Measurements from ENCODE around the gene SLC16A14. TPM values are rescaled to one million over a fixed set of nuclear protein-coding genes. Genes with fewer than 3 reads are reported as not detected.

SLC16A14 gene
- total RNA-seq, 1 experiment from 2014 or later: not detected

DNA sequence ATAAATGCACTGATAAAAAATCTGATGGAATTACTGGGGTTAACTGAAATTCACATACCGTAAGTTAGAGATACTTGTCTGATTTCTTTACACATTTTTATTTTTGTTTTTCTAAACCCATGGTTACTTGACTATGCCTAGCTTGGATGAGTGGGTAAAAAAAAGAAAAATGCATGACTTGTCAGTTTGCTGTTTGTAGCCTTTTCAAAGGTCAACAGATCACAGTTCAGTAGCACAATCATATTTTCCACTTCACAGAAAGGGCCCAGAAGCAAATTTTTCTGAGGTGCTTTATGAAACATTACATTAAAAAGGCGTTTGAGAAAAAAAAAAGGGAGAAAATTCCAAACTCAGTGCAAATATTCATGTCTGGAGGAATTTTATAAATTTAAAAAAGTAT is 16.4 kb downstream of the SLC16A14 start:
- Mint-ChIP-seq H3K4me3 (ENCODE audit: unreplicated experiment) (no peak overlapping the region), H3K4me1 (ENCODE audit: low read depth, unreplicated experiment) (no peaks in the 10 kb centered on the region), H3K36me3 (ENCODE audit: insufficient read depth, unreplicated experiment) (no peaks in the 10 kb centered on the region), H3K27ac (ENCODE audit: unreplicated experiment) (no peak overlapping the region), H3K27me3 (ENCODE audit: insufficient read depth, unreplicated experiment) (no peaks in the 10 kb centered on the region), H3K9me3 (ENCODE audit: unreplicated experiment) (no peaks in the 10 kb centered on the region)
- no peaks in the 10 kb centered on the region for H3K36me3 ChIP-seq (ENCODE audit: control insufficient read depth, insufficient read depth, low read length)
- ChIA-PET POLR2A (no interaction called here), CTCF (no interaction called here)
- no TSS peak for BruUV-seq (replicated peaks)
- H3K4me1 ChIP-seq: no peaks in the 10 kb centered on the region
- TF ChIP-seq, protein P1, sequence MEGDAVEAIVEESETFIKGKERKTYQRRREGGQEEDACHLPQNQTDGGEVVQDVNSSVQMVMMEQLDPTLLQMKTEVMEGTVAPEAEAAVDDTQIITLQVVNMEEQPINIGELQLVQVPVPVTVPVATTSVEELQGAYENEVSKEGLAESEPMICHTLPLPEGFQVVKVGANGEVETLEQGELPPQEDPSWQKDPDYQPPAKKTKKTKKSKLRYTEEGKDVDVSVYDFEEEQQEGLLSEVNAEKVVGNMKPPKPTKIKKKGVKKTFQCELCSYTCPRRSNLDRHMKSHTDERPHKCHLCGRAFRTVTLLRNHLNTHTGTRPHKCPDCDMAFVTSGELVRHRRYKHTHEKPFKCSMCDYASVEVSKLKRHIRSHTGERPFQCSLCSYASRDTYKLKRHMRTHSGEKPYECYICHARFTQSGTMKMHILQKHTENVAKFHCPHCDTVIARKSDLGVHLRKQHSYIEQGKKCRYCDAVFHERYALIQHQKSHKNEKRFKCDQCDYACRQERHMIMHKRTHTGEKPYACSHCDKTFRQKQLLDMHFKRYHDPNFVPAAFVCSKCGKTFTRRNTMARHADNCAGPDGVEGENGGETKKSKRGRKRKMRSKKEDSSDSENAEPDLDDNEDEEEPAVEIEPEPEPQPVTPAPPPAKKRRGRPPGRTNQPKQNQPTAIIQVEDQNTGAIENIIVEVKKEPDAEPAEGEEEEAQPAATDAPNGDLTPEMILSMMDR (IDR thresholded peaks at IDR 0.05; ENCODE audit: insufficient read depth in 1 of 2, low read depth in 1 of 2, low read length in 1 of 2, severe bottlenecking in 1 of 2, unreplicated experiment in 1 of 2): no peak
- H3K4me3 ChIP-seq (ENCODE audit: low read depth, low read length): no peak overlapping the region
- no peaks in the 10 kb centered on the region for H3K27me3 ChIP-seq (replicated peaks; ENCODE audit: control insufficient read depth, insufficient read depth, low read length)
- DNase-seq: no peak
- intact Hi-C loops (cut with micrococcal nuclease; ENCODE audit: unreplicated experiment): no loop called here
- H3K9me3 ChIP-seq: no peaks in the 10 kb centered on the region

GRCh38 chr2:230050136-230050535 is 18.6 kb downstream of the SLC16A14 start:
- no peak for DNase-seq
- Mint-ChIP-seq H3K27ac (ENCODE audit: unreplicated experiment) (no peak overlapping the region), H3K4me3 (ENCODE audit: unreplicated experiment) (no peak overlapping the region), H3K36me3 (ENCODE audit: insufficient read depth, unreplicated experiment) (no peaks in the 10 kb centered on the region), H3K27me3 (ENCODE audit: insufficient read depth, unreplicated experiment) (no peaks in the 10 kb centered on the region), H3K9me3 (ENCODE audit: unreplicated experiment) (no peaks in the 10 kb centered on the region), H3K4me1 (ENCODE audit: low read depth, unreplicated experiment) (no peaks in the 10 kb centered on the region)
- TF ChIP-seq, protein P1 (IDR thresholded peaks at IDR 0.05; ENCODE audit: insufficient read depth in 1 of 2, low read depth in 1 of 2, low read length in 1 of 2, severe bottlenecking in 1 of 2, unreplicated experiment in 1 of 2): no peak
- no peaks in the 10 kb centered on the region for H3K4me1 ChIP-seq
- ChIA-PET POLR2A (no interaction called here), CTCF (no interaction called here)
- H3K9me3 ChIP-seq: no peaks in the 10 kb centered on the region
- no peak overlapping the region for H3K4me3 ChIP-seq (ENCODE audit: low read depth, low read length)
- BruUV-seq (replicated peaks): no TSS peak
- no peaks in the 10 kb centered on the region for H3K36me3 ChIP-seq (ENCODE audit: control insufficient read depth, insufficient read depth, low read length)
- intact Hi-C loops (cut with micrococcal nuclease; ENCODE audit: unreplicated experiment): no loop called here
- no peaks in the 10 kb centered on the region for H3K27me3 ChIP-seq (replicated peaks; ENCODE audit: control insufficient read depth, insufficient read depth, low read length)

DNA sequence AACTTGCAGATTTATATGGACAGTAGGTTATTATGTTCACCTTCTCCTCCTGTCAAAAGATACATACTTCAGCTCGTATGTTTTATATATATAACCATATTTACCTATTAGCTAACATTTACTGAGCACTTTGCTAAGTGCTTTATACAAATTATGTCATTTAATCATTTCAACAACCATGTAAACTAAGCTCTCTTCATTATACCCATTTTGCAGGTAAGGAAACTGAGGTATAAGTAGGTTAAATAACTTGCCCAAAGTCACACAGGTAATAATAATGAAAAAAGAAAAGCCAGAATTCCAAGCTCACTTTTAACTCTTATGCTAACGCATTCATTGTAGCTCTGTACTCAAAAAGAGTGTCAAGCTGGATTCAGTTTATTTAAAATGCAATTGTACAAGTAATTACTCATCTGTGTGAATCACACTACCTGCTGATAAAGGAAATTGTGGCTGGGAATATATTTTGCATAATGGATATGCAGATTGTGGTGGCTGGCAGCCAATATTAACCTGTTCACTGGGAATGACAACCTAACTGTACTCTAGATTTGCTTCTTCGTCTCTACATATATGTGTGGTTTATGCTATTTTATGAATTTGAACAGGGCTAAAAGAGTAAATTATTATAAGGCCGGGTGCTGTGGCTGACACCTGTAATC is 20.6 kb downstream of the SLC16A14 start:
- Mint-ChIP-seq H3K36me3 (ENCODE audit: insufficient read depth, unreplicated experiment) (no peaks in the 10 kb centered on the region), H3K4me3 (ENCODE audit: unreplicated experiment) (no peak overlapping the region), H3K27ac (ENCODE audit: unreplicated experiment) (no peak overlapping the region), H3K4me1 (ENCODE audit: low read depth, unreplicated experiment) (no peaks in the 10 kb centered on the region), H3K27me3 (ENCODE audit: insufficient read depth, unreplicated experiment) (no peaks in the 10 kb centered on the region), H3K9me3 (ENCODE audit: unreplicated experiment) (no peaks in the 10 kb centered on the region)
- Histone ChIP-seq H3K36me3 (ENCODE audit: control insufficient read depth, insufficient read depth, low read length) (no peaks in the 10 kb centered on the region), H3K9me3 (no peaks in the 10 kb centered on the region), H3K4me1 (no peaks in the 10 kb centered on the region), H3K27me3 (replicated peaks; ENCODE audit: control insufficient read depth, insufficient read depth, low read length) (no peaks in the 10 kb centered on the region), H3K4me3 (ENCODE audit: low read depth, low read length) (no peak overlapping the region)
- no TSS peak for BruUV-seq (replicated peaks)
- ChIA-PET CTCF (no interaction called here), POLR2A (no interaction called here)
- TF ChIP-seq, protein P1 (IDR thresholded peaks at IDR 0.05; ENCODE audit: insufficient read depth in 1 of 2, low read depth in 1 of 2, low read length in 1 of 2, severe bottlenecking in 1 of 2, unreplicated experiment in 1 of 2): no peak
- DNase-seq: no peak
- intact Hi-C loops (cut with micrococcal nuclease; ENCODE audit: unreplicated experiment): no loop called here
